Measurements from ENCODE around the gene IDUA.
"Not testable (repeated sequence)": the region's sequence is repeated elsewhere in the genome, so short reads cannot be mapped to it uniquely, and the experiment has no call there.

IDUA gene

DNA sequence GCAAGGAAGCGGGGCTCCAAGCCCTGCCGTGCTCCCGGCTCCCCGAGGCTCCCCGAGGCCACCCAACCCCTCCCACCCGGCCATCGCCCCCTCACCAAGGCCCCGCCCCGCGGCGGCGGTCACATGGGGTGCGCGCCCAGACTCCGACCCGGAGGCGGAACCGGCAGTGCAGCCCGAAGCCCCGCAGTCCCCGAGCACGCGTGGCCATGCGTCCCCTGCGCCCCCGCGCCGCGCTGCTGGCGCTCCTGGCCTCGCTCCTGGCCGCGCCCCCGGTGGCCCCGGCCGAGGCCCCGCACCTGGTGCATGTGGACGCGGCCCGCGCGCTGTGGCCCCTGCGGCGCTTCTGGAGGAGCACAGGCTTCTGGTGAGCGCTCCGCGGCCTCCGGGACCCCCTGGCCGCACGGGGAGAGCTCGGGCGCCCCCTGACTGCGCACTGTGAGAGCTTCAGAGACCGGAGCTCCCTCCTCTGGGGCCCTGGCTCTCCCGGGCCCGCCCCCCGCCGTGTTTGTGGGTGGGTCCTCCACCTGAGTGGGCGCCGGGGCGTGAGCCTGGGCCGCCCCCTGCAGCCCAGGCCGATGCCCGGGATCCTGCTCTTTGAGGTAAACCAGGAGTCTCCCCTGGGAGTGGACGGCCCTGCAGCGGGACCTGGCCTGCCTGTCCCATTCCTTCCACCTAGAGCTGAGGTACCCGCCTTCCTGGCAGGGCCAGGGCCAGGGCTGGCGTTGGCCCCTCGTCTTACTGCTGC is at the start of gene IDUA:
Gene IDUA (plus strand): TSS at position 166 of the 745 bp plus-strand sequence. CDS start 41 bp downstream, at position 207.
- peak; percentile 91 for DNase-seq

DNA sequence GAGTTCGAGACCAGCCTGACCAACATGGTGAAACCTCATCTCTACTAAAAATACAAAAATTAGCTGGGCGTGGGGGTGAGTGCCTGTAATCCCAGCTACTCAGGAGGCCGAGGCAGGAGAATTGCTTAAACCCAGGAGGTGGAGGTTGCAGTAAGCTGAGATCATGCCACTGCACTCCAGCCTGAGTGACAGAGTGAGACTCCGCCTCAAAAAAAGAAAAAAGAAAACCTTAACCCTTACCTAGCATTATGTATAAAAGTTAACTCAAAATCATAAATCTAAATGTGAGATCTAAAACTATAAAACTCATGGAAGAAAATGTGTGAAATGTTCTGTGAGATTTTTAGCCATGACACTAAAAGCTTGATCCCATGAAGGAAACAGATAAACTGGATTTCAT is 47.3 kb upstream of the IDUA start:
- DNase-seq: not testable (repeated sequence)

DNA sequence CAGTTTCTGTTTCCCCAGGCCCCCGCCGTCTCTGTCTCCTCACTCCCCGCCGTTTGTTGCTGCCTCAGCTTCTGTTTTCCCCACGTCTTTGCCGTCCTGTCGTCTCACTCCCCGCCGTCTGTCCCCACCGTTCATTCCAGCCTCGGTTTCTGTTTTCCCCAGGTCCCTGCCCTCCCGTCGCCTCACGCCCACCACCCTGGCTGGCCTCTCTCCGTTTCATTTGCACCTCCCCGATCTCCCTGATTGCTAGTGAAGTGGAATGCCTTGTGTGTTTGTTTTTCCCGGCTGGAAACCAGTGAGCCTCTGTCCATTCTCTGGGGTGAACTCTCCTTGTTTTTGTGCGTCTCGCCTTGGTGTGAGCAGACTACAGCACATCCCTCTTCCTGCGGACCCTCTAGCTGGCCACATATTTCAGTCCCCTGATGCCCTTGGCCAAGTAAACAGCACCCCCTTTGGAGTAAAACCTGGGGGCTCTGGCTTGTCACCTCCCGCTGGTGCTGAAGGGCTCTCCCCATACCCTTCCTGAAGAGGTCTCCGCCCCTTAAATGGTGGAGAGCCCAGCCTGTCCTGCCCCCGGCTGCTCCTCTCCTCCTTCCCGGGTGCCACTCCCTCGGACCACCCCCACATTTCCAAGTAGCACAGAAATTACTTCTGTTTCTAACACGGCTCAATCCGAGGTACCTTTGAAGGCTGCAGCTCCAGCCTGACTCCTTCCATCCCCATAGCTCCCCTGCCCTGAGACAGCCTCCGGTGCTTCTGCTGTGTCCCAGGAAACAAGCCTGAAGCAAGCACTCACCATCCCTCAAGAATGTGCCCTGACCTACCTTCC is 41.4 kb upstream of the IDUA start:
- DNase-seq: no peak

DNA sequence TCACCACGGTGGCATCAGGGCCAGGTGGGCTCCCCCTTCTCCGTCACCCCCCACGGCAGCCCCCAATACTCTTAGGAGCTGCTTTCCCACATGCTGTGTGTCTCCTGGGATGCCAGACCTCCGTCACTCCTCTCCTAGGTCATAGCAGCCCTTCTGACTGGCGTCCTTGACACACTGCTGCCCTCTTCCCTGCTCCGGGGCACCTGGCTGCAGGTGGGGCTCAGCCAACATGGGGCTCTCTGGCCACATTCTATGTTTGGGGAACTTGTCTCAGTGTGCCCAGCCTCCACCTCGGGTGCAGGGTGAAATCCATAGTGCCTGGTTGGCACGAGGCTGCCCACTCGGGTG is 40.8 kb upstream of the IDUA start:
- DNase-seq: no peak

DNA sequence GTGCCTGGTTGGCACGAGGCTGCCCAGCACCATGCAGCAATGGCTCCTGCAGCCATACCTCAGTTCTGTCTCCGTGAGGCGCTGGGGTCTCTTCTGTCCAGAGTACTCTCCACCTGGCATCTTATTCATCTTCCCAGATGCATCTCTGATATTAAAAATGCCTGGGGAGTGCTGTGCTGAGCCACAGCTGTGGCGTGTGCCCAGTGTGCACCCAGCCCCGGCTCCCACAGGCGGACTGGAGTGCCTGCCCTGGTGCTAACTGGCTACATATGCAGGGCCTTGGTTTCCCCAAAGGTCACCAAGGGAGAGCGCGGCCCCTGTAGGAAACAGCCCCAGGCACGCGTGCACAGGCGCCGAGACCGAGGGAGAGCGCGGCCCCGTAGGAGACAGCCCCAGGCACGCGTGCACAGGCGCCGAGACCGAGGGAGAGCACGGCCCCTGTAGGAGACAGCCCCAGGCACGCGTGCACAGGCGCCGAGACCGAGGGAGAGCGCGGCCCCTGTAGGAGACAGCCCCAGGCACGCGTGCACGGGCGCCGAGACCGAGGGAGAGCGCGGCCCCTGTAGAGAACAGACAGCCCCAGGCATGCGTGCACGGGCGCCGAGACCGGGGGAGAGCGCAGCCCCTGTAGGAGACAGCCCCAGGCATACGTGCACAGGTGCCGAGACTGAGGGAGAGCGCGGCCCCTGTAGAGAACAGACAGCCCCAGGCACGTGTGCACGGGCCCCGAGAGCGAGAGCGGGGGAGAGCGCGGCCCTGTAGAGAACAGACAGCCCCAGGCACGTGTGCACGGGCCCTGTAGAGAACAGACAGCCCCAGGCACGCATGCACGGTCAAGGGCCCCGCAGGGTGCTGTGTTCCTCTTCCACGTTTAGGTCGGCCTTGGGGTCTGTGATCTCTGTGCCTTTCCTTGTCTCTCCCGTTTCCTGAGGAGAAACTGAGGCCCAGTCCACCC is 40.0 kb upstream of the IDUA start:
- DNase-seq: no peak

DNA sequence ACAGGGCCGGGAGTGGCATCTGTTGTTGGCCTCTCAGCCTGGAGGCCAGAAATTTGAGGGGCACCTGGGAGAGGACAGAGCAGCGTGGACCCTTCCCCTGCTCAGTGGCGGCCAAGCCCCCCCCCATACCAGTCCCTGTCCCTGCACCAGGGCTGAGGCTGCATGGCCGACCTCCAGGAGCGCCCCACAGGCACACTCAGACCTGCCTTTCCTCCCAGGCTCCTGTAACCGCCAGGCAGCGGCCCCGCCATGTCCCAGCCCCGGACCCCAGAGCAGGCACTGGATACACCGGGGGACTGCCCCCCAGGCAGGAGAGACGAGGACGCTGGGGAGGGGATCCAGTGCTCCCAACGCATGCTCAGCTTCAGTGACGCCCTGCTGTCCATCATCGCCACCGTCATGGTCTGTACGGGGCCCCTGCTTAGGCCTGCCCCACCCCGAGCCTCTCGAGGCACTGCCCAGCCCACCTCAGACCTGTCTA is 39.3 kb upstream of the IDUA start:
- no peak for DNase-seq

DNA sequence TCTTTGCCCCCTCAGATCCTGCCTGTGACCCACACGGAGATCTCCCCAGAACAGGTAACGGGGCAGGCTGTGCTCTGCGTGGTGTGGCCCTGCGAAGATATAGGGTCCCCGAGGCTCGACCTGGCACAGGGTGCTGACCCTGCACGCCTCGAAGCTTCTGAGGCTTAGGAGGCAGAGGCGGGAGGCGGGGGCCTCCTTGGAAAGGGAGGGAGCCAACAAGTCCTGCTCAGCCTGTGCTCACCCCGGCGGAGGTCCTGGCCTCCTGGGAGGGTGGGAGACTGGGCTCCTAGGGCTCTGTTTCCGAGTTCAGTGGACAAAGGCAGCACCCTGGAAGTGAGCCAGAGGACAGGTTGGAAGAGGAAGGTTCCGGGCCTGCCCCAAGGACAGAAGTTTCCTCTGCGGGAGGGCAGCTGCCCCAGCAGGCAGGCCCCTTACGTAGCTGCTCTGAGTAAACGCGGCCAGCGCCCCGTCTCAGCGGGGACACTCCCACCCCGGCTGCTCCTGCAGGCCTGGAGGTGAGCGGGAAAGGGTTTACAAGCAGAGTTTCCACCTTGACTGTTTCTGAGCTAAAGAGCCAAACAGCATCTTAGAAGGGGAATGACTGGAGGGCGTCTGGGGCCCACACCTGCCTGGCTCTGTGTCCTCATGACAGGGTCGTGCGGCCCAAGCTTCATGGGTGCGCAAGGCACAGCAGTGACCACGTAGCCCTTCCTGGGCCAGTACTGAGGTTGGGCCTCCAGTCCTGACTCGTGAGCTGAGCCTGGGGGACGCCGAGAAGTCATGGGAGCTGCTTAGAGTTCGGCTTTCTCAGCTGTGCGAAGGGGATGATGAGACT is 38.5 kb upstream of the IDUA start:
- no peak for DNase-seq

DNA sequence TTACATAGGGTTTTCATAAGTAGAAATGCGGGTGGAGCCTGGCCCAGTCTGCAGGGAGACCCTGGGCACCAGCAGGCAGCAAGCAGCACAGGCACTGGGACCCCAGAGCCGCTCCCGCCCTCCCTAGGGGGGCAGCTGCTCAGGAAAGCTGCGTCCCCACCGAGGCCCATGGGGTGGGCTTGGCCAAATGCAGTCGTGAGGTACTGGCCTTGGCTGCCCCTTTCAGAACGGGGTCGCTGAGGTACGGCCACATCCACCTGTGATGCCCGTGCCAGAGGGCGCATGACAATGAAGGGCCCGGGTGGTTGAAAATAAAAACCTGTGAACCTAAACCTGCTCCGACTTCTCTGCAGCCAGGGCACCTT is 37.9 kb upstream of the IDUA start:
- DNase-seq: no peak

DNA sequence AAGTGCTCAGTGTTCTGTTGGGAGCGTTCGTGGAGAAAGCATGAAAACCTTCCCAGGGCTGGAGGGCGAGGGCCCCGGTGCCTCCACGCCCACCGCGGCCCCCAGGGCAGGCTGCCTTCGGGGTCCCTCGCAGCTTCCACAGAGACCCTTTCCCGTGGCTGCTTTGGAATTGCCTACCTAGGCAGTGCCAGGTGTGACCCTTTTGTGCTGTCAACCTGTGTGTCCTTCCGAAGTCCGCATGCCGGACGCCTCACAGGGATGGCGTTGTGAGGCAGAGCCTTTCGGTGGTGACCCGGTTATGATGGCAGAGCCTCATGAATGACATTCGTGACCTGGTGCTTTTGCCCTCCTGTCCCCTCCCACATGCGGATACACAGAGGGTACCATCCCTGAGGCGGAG is 37.2 kb upstream of the IDUA start:
- no peak for DNase-seq

DNA sequence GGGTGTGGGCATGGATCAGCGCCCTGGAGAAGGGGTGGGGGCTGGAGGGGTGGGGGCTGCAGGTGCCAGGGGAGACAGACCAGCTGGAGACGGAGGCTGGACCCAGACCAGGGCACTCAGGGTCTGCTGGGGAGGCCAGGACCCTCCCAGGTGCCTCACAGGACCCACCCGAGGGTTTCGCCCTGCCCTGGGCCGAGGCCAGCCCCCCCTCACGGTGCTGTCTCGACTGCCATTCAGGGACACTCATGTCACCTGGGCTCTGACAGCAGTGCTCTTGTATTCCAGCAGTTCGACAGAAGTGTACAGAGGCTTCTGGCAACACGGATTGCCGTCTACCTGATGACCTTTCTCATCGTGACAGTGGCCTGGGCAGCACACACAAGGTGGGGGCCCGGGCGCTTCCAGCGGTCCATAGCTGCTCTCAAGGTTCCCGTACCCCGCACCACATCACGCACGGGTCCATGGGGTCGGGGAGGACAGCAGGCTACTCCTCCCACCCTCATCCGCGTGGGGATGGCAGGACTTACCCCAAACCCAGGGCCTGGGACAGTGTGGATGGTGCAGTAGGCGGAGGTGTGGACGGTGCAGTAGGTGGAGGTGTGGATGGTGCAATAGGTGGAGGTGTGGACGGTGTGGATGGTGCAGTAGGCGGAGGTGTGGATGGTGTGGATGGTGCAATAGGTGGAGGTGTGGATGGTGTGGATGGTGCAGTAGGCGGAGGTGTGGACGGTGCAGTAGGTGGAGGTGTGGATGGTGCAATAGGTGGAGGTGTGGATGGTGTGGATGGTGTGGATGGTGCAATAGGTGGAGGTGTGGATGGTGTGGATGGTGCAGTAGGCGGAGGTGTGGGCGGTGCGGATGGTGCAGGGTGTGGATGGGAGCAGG is 36.5 kb upstream of the IDUA start:
- DNase-seq: no peak

DNA sequence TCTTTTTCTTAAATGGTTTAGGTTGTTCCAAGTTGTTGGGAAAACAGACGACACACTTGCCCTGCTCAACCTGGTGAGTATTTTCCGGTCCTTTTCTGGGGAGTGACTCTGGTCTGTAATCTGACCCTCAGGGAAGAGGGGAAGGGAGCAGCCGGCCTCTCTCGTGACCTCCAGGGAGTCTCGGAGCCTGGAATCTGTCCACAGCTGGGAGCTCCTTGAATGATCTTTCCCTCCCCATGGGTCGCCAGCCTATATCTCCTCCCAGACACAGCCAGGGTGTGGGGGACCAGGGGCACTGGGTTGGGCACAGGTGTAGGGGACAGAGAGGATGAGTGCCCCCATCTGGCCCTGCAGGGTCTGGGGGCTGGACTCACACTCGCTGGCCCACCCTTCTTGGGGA is 35.7 kb upstream of the IDUA start:
- no peak for DNase-seq

DNA sequence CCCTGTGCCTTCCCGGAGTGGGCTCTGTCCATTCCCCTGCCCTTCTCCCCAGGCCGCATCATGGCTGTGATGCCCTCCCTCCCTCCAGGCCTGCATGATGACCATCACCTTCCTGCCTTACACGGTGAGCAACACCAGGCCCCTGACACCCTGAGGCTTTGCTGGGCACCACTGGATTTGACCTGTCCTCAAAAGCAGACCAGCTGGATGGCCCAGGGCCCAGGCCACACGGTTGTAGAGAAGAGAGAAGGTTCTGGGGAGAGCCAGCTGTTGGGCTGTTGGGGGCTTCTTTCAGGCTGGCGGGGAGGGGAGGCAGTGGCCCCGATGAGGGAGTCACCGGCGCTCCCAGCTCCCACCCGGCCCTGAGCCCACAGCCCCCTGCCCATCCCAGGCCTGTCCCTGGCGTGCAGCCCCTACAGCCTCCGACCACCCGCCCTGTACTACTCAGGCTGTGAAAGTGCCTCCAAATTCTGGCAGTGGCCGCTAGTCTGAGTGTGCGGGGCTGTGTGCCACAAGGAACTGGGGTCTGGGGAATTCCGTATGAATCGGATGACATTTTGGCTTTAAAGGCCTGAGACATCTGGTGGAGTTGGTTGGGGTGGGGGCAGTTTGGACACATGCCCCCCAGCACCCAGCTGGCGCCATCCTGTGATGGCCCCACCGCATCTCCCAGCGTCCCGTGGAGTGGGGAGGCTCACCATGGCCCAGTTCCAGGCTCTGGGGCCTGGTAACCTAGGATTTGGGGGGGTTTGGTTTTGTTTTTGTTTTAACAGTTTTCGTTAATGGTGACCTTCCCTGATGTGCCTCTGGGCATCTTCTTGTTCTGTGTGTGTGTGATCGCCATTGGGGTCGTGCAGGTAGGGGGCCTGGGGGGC is 35.0 kb upstream of the IDUA start:
- no peak for DNase-seq

DNA sequence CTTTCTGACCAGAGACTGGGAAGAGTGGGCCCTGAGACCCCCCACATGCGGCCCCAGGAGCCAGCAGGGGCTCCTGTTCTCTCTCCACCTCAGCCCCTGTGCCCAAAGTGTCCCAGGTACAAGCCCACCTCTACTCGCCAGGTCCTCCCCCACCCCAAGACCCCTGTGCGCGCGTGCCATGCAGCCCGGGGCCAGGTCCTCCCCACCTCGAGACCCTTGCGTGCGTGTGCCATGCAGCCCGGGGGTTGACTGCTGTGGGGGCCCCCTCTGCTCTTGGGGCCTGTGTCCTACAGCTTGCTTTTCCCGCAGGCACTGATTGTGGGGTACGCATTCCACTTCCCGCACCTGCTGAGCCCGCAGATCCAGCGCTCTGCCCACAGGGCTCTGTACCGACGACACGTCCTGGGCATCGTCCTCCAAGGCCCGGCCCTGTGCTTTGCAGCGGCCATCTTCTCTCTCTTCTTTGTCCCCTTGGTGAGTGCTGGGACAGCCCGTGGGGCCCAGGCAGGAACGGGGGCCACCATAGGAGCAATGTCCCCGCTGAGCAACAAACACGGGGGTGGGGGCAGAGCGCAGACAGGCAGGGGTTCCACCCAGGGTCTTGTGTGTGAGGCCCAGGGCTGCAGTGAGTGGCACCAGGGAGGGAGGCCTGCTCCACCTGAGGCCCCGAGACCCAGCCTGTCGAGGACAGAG is 33.8 kb upstream of the IDUA start:
- DNase-seq: no peak

DNA sequence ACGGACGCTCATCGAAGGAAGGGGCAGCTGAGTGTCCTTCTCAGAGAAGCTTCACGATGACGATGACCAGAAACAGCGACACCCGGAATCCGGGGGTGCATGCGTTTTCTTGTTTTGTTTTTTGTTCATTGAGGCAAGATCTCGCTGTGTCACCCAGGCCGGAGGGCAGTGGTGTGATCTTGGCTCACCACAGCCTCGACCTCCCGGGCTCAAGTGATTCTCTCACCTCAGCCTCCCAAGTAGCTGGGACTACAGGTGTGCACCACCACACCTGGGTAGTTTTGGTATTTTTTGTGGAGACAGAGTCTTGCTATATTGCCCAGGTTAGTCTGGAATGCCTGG is 33.3 kb upstream of the IDUA start:
- no peak for DNase-seq

DNA sequence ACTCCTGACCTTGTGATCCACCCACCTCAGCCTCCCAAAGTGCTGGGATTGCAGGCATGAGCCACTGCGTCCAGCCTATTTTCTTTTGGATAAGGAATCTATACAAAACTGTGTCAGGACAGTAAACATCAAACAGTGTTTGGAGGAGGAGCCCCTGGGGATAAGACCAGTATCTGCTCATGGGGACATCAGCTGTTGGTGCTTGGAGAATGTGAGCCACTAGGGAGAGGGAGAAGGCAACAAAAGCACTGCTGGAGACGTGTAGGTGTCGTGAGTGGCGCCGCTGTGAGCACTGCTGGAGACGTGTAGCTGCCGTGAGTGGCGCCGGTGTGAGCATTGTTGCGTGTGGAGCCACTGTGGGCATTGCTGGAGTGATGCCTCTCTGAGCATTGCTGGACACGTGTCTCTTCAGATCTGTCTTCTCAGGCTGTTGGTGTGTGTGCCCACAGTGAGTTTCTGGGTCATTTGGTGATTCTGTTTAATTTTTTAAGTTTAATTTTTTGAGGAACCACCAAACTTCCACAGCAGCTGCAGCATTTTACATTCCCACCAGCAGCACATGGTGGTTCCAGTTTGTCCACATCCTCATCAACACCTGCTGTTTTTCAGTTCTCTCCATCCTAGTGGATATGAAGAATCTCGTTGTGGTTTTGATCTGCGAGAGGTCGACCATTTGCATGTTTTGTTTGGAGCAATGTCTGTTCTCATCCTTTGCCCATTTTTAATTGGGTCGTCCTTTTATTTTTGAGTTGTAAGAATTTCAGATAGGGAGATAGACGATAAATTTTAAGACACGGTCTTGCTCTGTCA is 32.4 kb upstream of the IDUA start:
- no peak for DNase-seq

DNA sequence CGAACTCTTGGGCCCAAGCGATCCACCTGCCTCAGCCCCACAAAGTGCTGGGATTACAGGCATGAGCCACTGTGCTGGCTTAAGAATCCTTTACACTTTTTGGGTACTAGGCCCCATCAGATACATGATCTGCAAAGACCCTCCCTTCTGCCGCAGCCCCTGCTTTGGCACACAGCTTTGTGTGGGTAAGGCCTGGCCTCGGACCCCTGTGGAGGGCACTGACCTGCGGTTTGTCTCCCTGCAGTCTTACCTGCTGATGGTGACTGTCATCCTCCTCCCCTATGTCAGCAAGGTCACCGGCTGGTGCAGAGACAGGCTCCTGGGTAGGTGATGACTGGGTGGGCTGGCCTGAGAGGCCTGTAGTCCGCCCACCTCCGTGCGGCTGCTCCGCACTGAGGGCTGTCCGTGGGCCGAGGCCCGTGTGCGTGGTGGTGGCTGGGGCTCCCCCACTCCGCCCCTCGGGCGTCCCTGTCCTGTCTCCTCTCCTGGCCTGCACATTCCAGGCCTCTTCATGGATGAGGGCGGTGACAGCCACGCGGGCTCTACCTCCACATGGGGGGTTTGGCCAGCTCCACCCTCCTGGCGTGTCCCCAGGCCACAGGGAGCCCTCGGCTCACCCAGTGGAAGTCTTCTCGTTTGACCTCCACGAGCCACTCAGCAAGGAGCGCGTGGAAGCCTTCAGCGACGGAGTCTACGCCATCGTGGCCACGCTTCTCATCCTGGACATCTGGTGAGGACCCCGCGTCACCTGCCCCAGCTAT is 31.5 kb upstream of the IDUA start:
- no peak for DNase-seq

DNA sequence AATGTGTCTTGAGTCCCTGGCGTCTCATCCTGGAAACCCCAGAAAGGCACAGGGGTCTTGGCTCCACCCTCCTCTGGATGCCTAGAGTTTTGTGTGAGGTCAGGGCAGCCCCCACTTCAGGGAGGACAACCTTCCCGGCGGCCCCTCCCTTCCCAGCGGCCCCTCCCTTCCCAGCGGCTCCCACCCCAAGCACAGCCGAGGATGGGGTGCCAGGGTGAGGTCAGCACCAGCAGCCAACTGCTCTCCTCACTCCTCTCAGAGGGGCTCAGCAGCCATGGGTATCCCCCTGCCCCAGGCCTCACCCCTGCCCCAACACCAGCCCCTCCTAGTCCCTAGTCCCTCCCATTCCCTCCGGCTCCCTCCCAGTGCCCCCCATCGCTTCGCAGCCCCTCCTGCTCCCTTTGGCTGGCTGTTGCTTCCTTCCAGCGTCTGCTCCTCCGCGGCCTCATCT is 30.9 kb upstream of the IDUA start:
- DNase-seq: no peak
